HG02798 (cell line): ENCODE results near the gene TTF1.
"Not testable (repeated sequence)": the region's sequence is repeated elsewhere in the genome, so short reads cannot be mapped to it uniquely, and the experiment has no call there.

Experiments used
- ATAC-seq: cut with Tn5 transposase; IDR thresholded peaks from one replicate; pipeline ENCODE4 v1.9.1; 2021; ENCODE audit warnings: mild to moderate bottlenecking; ENCODE audit not compliant: unreplicated experiment, poor library complexity

TTF1 gene

DNA sequence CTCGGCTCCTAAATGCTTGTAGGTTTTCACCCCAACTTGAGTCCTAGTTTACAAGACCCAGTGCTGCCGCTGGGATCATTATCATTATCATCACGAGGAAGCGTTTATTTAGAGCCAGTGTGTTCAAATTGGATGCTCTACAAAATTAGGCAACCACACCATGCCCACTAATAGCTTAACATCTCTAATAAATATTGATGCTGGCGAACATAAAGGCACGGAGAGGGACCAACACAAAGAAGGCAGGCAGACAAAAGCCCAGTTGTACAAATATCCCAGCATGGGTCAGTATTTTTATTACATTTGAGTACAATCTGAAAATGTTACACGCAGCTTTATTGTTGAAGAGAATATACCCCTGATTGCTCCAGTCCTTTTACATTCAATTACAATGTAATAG lies 8.1 kb upstream of the TTF1 start:
- ATAC-seq = no peak

DNA sequence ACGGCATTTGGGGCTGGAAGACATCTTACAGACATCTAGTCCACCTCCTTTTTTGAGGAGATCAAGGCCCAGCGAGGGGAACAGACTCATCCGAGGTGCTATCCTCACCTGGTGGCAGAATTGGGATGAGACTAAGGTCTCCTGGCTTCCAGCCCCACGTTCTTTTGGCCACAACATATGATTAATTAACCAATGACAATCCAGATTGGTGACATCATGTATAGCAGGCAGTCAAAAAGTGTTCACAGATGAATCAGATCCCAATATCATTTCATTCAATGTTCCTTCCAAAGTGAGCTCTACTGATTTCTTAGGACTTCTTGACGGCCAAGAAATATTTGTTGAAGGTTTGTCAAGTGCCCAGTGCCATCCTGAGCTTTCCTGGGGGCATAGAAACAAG lies 7.3 kb upstream of the TTF1 start:
- ATAC-seq = no peak

DNA sequence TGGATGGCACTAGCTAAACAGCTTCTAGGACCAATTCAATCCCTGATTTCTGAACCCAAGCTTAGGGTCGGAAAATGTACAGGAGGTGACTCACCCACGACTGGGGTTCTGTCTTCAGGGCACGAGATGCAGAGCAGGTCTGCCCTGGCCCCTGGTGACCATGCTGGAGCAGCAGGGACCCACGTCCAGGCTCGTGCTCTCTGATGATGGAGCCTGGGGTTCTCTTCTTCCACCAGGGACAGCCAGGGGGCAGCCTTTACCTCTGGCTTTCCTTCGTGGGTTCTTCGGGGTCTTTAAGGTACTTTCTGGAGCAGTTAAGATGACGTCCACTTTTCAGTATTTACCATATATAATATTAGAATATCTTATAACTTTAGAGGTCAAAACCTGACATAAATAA lies 5.4 kb upstream of the TTF1 start:
- no peak for ATAC-seq

DNA sequence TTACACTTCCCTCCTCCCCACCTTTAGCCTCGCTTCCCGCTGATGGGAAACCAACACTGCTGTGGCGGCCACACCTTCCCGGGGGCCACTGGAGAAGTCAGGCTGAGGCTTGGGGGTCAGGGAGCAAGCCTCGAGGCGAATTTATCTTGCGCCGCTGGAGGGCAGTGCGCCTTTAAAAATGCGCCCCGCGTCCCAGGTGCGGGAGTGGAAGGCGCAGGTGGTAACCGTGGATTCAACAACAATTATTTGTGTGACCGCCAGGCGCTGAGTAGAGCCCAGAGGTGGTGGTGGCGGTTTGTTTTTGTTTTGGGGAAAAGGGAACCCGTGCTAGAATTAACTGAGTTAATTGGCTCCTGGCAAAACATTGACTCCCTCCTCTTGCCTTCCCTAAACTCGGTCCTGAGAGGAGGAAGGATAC lies 4.5 kb upstream of the TTF1 start:
- no peak for ATAC-seq

DNA sequence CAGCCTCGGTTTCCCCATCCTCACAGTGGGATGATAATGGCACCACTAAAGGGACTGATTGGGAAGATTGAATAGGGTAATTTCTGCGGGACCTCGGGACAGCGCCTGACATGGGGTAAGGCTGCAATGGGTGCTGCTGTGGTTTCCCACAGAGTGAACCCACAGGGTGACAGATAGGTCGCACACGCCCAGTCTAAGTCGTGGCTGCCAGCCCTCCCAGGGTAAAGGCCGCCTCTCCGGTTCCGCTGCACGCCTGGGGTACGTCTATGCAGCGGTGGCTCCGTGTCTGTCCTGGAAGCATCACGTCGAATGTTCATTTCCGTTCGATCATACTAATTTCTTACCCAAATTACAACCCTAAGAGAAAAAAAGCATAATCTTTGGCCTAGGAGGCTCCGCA lies 4.0 kb upstream of the TTF1 start:
- ATAC-seq = no peak

DNA sequence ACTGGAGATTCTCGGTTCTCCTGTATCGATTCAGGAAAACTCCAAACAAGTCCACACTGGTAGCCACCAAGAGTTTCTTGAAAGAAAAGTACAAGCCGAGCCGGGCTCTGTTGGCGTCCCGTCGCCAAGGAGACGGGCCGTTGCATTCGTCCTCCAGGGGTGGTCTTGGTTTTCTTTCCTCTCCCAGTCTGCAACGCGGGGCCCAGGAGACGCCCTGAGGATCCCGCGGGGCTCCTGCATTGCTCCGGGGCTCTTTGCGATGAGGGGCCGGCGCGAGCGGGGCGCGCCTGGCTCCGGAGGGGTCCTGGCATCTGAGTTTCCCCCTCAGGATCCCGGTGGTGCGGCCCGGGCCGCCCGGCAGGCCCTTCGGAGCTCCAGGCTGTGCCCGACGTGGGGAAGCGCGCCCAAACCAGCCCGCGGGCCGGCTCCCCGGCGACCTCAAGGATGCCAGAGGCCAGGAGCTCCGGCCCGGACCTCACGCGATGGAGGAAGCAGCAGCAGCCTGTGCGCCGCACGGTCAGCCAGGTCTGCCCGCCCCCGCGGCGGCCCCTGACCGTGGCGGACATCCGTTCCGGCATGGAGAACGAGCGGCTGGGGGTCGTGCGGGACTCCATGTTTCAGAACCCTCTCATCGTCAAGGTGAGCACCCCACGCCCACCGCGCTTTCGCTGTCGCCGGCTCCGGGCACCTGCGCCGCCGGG lies 3.3 kb upstream of the TTF1 start, which contains the start of gene CFAP77:
CFAP77 (plus strand) TSS at position 384 of the 701 bp plus-strand sequence; CDS start at position 445, 61 bp downstream.
- peak; percentile 30 for ATAC-seq

DNA sequence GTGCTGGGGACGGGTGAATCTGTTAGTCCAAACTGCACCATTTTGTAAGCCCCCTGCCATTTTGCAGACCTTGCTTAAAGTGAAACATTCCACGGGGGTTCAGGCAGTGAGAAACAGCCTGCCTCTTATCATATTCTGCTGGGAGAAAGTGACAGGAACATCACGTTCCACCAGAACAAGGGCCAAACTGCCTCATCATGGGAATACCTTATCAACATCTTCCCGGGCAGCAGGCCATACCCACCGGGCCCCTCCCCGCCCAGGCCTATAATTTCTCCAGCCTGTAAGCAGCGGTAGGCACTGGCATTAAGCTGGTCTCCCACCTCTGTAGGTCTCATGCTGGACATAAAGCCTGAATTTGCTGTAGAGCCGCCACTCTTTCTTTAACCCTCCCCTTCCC lies 1.9 kb upstream of the TTF1 start:
- no peak for ATAC-seq

DNA sequence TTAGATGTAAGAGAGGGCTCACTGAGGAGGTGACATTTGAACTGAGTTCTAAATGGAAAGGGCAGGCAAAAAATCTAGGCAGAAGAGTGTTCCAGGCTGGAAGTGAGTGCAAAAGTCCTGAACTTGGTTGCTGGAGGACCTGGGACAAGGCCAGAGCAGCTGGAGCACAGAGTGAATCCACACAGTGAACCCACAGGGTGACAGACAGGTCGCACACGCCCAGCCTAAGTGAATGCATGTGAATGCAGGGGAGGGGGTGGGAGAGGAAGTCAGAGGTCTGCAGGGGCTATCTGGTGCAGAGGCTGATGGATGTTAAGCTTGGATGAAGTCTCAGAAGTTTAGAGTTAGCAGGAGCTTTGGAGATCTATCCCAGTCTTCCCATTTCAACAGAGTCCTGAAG lies 556 bp upstream of the TTF1 start:
- ATAC-seq = no peak

DNA sequence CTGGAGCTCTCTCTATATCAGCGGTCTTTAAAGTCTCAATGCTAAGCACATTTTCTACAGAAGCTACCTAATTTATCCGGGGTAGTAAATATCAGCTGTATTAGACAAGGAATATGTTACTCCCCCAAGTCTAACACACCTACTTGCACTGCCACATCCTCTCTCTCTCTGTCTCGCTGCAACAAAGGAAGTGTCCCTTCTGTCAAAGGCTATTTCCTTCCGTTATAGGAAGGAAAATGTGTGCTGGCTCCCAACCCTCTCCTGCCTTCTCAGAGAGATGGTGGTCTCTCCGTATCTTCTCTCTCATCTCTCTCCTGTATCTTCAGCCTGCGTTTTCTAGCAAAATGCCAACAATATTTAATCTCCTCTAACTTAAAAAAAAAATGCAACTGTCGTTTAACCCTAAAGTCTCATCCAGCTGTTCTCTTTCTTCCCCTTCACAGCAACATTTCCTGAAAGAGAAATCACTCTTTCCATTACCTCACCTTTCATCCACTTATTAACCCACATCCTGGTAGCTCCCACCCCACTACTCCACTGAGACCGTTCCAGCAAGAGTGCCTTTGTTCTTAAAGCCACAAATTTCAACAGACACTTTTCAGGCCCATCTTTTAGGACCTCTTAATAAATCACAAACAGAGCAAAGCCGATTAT lies 2.3 kb downstream of the TTF1 start:
- ATAC-seq = no peak

DNA sequence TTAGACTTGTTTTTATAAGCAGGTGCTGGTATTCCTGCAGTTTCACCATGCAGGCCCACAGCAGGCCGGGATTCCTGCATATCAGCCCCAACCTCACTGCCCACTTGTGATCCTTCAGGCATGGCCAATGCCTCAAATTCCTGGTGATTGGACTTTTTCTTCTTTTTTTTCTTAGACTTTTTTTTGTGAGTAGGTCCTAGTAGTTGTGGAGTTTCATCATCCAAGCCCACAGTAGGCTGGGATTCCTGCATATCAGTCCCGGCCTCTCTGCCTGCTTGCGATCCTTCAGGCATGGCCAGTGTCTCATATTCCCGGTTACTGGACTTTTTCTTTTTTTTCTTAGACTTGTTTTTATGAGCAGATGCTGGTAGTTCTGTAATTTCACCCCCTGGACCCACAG lies 4.8 kb downstream of the TTF1 start:
- ATAC-seq = no peak

DNA sequence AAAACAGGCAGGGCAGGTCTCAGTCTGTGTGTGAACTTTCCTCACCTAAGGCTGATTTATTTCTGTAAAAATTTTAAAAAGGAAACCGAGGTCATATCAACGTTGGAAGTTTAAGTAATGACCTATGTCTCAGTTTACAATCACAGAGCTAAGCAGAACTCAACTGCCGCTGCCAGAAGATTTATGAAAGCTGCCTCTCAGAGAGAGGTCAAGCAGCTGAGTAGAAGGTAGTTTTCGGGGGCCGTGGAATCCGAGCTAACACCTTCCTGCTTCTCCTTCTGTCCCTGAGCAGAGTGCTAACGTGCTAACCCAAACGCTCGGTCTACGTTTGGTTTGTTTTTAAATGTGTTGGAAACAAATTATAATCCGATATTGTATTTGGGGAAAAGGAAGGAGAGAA lies 11.1 kb downstream of the TTF1 start:
- no peak for ATAC-seq

DNA sequence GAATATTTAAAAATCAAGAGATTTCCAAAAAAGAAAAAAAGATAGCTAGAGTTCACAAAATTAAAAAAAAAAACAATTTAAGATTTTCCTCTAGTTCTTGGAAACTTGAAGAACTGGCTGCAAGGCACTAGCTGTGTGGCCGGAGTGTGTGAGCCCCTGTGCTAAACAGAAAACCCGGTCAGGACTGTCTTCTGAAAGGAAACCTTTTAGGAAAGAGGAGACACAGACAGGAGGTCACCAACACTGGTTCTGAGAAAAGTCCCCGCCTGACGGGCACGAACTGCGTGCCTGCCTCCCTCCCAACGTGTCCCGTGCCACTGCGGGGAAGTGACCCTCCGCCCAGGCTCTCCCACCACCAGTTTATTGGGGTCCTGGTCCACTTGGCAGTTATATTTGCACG lies 15.2 kb downstream of the TTF1 start:
- no peak for ATAC-seq

DNA sequence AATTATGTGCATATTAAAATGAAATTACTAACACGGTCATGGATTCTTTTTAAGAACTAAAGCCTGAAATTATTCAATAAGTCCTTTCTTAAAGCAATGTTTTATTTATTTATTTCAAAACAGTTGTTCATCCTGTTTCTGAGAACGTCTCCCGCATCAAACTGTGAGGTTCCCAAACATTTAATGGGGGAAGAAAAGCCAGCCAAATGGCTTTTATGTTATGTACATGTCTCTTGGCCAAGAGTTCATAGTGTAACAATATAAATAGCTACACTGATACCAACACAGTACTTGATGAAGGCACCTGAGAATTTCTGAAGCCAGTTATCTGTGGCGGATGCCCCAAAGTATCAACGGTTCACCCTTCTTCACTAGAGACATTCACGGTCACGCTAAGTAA lies 15.7 kb downstream of the TTF1 start:
- ATAC-seq = no peak

DNA sequence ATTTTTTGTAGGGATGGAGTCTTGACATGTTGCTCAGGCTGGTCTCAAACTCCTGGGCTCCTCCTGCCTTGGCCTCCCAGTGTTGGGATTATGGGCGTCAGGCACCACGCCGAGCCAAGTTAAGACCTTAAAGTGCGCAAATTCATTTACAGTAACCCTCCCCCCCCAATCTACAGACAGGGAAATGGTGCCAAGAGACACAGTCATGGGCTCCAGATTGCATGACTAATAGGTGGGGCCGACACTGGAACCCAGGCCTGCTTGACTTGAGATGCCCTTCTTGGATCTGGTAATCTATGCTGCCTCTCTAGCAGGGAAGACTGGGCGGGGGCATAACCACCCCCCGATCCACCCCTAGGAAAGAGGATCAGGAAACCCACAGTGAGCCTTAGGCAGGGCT lies 19.5 kb downstream of the TTF1 start:
- no peak for ATAC-seq

DNA sequence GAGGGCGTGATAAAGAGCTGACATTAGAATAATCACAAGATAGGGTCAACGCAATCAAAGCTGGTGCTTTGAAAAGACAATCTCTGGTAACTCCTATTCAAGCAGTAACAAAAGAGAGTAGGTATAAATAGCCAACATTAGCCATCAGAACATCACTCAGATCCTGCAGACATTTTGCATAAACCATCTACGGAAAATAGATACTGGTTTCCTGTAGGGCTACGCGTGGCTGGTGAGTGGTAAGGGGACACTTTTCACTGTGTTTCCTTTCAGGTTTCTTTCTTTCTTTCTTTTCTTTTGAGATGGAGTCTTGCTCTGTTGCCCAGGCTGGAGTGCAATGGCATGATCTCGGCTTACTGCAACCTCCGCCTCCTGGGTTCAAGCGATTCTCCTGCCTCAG lies 22.3 kb downstream of the TTF1 start:
- ATAC-seq = peak; percentile 46

DNA sequence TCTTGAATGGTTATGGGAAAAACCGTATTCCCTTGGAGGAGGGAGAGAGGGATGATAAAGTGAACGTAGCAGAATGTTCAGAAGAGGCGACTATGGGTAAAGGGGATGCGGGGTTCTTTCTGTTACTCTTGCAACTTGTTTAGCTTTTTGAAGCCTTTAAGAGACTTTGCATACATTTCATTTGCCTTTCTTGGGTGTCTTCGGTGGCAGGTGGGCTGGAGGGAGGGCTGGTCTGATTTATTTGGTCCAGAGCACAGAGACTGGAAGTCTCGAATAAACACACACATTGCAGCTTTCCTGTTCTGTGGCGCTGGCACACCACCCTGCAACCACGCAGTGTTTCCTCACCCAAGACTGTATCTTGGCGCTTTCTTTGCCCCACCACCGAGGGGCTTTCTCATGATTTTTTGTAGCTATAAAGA lies 23.2 kb downstream of the TTF1 start:
- peak; percentile 49 for ATAC-seq

DNA sequence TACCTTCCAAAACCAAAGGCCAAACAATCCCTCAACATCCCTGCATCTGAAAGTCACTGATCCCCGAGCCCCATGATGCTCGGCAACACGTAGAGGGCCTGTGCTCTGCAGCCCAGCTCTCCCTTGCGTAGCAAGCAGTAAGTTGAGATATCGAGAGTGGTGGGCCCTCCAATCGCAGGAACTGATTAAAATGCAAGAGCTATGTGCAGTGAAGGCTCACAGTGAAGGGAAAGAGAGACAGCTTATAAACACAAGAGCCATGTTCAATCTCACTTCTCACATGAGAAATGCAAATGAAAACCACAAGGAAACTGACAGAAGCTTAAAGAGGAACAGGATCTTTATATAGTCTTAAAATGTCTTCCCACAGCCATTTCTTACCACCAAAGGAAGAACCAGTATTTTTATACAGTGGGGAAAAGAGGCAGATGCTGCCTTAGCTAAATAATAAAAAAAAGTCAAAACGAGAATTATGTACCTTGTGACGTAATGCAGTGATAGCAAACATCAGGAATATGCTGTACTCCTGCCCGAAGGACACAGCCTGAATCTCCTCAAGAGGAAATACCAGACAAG lies 24.6 kb downstream of the TTF1 start:
- ATAC-seq = peak; percentile 70

DNA sequence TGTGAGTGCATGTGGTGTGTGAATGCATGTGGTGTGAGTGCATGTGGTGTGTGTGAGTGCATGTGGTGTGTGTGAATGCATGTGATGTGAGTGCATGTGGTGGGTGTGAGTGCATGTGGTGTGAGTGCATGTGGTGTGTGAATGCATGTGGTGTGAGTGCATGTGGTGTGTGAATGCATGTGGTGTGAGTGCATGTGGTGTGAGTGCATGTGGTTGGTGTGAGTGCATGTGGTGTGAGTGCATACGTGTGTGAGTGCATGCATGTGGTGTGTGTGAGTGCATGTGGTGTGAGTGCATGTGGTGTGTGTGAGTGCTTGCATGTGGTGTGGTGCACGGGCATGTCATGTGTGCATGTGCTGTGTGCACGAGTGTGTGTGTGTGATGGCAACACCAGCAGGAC lies 28.2 kb downstream of the TTF1 start:
- ATAC-seq = not testable (repeated sequence)

DNA sequence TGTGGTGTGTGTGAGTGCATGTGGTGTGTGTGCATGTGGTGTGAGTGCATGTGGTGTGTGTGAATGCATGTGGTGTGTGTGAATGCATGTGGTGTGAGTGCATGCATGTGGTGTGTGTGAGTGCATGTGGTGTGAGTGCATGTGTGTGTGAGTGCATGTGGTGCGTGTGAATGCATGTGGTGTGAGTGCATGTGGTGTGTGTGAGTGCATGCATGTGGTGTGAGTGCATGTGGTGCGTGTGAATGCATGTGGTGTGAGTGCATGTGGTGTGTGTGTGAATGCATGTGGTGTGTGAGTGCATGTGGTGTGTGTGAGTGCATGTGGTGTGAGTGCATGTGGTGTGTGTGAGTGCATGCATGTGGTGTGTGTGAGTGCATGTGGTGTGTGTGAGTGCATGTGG lies 28.9 kb downstream of the TTF1 start:
- not testable (repeated sequence) for ATAC-seq

DNA sequence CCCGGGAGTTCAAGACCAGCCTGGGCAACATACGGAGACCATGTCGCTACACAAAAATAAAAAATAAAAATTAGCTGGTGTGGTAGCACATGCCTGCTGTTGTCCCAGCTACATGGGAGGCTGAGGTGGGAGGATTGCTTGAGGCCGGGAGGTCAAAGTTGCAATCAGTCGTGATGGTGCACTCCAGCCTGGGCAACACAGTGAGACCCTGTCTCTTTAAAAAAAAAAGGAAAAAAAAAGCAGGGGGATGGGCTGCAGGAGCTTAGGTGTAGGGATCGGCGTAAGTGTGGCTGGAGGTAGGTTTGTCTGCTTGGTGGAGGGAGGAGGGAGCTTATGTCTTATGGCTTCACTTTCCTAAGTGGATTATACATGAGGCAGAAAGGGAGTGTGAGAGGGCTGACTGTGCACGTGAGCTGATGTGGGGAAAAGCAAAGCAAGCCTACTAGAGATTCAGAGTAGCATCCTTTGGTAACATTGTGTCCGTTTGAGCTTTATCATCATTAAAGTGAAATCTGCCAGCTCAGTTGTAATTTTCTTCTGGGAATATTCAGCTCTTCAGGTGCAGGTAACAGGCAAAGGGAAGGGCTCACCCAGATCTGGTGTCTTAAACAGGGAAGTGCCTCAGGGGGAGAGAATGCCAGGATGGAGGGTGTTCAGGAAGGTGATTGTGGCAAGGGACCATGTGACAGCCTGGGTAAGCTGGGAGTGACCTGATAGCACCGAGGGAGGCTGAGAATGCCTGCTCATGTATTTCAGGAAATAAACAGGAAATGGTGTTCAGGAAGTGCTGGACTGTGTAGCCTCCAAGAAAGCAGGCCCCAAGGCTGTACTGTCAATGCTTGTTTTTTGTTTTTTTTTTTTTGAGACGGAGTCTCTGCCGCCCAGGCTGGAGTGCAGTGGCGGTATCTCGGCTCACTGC lies 34.2 kb downstream of the TTF1 start:
- no peak for ATAC-seq

DNA sequence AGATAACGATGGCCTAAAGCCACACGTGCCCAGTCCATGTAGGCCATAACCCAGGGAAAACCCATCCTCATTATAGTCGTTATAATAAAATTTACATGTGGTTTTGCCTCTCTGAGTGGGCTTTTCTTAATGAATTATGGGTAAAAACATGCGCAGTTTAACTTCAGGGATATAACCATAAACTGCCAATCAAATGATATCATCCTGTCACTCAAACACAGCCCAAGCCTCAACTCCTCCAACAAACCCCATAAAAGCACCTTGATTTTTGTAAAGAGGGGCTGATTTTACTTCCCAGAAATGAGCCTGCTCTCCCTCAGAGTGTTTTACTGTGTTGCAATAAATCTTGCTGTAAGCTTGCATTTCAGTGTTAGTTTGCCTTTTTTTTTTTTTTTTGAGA lies 36.0 kb downstream of the TTF1 start:
- ATAC-seq = no peak
